Body of pancreas (tissue), 4 donors: ENCODE data around the gene KCNH8.

Experiments used
- CTCF ChIP-seq, 7 experiments: fragments of 450-650 bp in 4 of 7; fragments of 200-600 bp in 3 of 7; sonication (generic) in 3 of 7; IDR thresholded peaks; one replicate each; pipeline ENCODE4 v1.5.1; 2016 to 2019; ENCODE audit warnings: antibody characterized with exemption in 7 of 7
- POLR2A ChIP-seq, 3 donors: fragments of 450-650 bp; IDR thresholded peaks; one replicate each; pipeline ENCODE4 v1.6.1; 2016; ENCODE audit warnings: antibody characterized with exemption in 3 of 3, mild to moderate bottlenecking in 2 of 3

GRCh38 chr3:19384868-19385267, 236.6 kb downstream of the KCNH8 start:
- TF ChIP-seq POLR2A (IDR thresholded peaks at IDR 0.05) (no peak), CTCF (IDR thresholded peaks at IDR 0.05) (no peak)
